Stimulated activated CD8-positive, alpha-beta memory T cell treated with anti-CD3 and anti-CD28 coated beads, Interleukin-12 subunit alpha, Interleukin-12 subunit beta, amount 100 ng/mL, for 24 hours (primary cell): ENCODE data around the gene IFITM2.
"Not testable (repeated sequence)": the region's sequence is repeated elsewhere in the genome, so short reads cannot be mapped to it uniquely, and the experiment has no call there.

Source experiments
- DNase-seq: peaks from one replicate; pipeline ENCODE4 v3.0.0-alpha.2; 2020; ENCODE audit errors: extremely low read depth

Gene IFITM2

DNA sequence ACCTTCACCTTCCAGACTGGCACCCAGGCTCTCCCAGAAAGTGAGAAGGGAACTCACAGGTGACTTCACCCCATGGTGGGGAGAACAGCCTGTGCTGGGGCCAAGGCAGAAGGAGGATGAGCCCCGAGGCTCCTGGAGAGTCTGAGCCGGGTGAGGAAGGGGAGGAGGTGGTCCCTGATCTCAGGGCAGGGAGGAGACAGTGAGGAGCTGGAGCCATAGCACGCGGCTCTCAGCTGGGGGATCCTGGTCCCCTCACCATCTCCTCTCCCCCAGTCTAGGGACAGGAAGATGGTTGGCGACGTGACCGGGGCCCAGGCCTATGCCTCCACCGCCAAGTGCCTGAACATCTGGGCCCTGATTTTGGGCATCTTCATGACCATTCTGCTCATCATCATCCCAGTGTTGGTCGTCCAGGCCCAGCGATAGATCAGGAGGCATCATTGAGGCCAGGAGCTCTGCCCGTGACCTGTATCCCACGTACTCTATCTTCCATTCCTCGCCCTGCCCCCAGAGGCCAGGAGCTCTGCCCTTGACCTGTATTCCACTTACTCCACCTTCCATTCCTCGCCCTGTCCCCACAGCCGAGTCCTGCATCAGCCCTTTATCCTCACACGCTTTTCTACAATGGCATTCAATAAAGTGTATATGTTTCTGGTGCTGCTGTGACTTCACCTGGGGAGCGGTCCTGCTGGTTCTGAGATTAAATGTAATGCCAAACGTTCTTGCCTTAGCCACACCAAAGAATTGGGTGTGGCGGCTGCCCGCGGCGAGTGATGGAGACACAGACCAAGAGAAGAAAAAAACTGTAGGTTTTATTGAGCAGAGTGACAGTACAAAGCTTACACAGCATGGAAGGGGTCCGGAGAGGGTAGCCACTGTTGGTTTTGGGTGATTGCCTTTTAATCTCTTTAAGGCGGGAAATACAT lies 1.4 kb downstream of the IFITM2 start:
- DNase-seq = not testable (repeated sequence)

GRCh38 chr11:309979-310572 lies 2.5 kb downstream of the IFITM2 start:
- DNase-seq = not testable (repeated sequence)

DNA sequence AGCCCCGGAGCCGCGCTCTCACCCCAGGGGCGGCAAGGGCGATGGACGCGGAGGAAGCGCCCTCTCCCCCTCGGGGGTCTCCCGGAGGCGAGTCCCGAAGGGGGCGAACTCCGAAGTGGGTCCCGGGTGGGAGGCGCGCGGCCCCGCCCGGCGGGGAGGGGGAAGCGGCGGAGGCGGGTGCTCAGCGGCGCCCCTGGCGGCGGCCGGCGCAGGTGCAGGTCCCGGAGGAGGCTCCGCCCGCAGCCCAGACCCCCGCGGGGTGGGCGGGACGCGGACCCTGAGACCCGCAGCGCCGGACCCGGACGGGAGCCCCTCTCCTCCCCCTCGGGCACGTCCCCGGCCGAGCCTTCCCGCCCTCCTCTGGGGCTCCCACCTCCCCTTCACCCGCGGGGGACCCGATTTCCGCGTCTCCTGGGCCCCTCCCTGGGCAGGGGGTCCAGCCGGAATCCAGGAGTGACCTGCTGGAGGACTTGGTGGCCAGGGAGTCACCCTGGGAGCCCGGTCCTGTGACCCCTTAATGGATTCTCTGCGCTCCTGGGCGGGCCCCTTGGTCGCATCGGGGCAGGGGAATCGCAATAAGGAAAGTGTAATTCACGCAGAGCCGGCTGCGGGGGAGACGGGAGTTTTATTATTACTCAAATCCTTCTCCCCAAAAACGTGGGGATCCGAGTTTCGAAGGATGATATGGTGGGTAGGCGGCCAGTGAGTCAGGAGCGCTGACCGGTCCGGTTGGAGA lies 3.6 kb downstream of the IFITM2 start:
- not testable (repeated sequence) for DNase-seq

DNA sequence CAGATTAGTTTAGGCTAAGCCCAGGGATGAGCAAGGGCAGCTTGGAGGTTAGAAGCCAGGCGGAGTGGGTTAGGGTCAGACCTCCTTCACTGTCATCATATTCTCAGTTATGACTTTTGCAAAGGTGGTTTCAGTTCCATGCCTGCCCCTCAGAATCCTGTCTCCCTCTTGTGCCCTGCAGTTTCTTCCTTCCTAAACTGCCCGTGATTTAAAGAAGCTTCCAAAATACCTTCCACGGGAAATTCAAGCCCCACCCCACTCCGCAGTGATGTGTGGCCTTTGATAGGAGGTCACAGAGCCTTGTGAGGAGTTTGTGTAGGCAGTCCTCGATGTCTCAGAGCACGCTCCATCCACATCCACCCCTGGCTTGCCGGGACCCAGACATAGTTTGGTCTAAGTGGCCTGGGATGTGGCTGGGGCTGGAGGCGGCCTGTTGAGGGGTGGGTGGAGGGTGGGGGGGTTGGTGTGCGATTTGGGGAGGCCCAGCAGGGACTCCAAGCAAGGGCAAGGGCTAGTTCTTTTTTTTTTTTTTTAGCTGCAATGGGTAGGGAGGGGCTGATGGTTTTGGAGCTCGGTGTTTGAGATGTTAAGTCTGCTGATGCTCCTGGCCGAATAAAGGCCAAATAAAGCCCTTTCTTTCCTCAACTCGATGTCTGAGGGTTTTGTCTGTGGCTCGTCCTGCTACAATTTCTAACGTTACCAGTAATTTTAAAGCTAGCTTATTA lies 4.6 kb downstream of the IFITM2 start:
- no peak for DNase-seq

DNA sequence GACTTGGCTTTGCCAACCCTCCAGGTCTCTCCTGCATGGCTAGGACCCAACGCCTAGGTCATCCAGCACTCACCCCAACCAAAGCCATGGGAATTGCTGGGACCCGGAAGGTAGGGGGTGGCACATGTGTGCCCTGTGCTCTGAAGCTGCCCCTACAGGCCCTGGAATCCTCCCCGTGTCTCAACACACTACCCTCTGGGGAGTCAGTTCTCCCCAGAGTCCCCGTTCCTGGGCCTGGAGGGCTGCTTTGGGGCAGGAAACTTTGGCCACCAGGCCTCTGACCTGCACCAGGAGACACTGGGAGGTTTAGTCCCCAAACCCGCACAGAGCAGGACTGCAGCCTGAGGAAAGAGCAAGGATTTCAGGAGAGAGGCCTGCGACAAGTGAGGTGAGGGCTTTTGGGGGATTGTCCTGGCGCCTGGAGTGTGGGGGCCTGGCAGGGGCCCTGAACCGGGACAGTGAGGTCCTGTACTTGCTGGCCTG lies 5.7 kb downstream of the IFITM2 start:
- DNase-seq = no peak

DNA sequence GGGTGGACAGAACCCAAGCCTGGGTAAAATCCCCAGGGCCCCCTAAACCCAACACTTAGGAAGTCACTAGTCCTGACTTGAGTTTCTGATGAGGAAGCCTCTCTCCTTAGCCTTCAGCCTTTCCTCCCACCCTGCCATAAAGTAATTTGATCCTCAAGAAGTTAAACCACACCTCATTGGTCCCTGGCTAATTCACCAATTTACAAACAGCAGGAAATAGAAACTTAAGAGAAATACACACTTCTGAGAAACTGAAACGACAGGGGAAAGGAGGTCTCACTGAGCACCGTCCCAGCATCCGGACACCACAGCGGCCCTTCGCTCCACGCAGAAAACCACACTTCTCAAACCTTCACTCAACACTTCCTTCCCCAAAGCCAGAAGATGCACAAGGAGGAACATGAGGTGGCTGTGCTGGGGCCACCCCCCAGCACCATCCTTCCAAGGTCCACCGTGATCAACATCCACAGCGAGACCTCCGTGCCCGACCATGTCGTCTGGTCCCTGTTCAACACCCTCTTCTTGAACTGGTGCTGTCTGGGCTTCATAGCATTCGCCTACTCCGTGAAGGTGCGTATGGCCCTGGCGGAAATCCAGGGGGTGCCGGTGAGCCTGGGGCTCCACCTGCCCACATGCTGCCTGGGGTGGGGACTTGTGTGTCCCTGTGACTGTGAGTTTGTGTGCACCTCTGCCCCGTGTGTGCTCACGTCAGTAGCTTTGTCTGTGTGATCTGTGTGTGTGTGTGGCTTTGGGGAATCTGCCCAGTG lies 6.4 kb downstream of the IFITM2 start, which contains the start of gene IFITM1:
Gene IFITM1 (plus strand): TSS at position 254 of the 767 bp plus-strand sequence. CDS start 131 bp downstream, at position 385.
- DNase-seq = no peak

GRCh38 chr11:314554-314875 lies 6.9 kb downstream of the IFITM2 start:
- DNase-seq = not testable (repeated sequence)

- DNase-seq = no peak
Observed at GRCh38 chr11:315051-315481, 7.5 kb downstream of the IFITM2 start.

DNA sequence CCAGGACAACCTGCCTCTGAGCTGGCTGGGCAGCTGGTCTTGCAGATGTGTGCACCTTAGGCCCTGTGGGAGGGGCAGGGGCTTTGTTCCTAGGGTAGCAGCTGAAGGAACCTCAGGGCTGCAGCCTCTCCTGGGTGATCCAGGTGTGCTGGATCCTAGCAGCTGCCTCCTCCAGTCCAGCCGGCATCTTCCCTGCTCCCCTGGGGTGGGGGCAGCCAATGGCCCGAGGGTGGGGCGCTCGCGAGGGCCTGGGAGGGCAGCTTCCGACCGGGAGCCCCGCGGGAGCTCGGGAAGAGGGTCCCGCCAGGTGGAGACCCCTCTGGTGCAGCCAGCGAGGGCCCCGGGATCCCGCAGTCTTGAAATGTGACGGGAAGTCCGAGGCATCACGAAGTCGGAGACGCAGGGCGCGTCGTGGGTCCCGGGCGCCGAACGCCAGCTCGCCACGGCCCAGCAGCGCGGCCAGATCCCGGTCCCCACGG lies 7.9 kb downstream of the IFITM2 start:
- no peak for DNase-seq

GRCh38 chr11:316031-316701 lies 8.6 kb downstream of the IFITM2 start:
- no peak for DNase-seq

DNA sequence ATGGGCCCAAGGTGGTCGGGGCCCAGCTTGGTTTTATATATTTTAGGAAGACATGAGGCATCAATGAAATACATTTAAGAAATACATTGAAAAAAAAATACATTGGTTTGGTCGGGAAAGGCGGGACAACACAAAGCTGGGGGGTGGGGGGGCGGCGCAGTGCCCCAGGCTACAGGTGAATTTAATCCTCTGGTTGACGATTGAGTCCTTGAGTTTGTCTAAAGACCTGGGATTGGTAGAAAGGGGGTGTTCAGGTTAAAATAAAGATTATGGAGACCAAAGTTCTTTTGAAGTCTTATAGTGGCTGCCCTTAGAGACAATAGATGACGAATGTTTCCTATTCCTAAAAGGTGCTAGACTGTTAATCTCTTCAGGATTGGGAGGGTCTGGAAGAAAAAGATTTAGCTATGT lies 9.3 kb downstream of the IFITM2 start:
- no peak for DNase-seq

- not testable (repeated sequence) for DNase-seq
Observed at GRCh38 chr11:317668-318404, 10.2 kb downstream of the IFITM2 start.

DNA sequence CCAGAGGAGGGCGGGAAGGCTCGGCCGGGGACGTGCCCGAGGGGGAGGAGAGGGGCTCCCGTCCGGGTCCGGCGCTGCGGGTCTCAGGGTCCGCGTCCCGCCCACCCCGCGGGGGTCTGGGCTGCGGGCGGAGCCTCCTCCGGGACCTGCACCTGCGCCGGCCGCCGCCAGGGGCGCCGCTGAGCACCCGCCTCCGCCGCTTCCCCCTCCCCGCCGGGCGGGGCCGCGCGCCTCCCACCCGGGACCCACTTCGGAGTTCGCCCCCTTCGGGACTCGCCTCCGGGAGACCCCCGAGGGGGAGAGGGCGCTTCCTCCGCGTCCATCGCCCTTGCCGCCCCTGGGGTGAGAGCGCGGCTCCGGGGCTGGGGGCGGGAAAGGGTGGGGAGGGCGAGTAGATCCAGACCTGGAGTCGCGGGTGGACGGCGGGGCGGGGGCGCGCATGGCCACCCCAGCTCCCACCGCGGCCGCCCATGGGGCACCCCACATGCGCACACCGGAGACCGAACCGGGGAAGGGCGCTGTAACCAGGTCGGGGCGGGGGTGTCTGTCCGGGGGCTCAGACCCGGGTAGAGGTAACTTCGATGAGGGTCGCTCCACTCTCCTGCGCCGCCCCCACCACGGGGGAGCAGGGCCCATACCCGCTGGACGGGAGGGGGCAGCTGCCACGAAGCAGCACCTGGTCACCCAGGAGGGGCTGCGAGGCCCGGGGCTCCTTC lies 10.9 kb downstream of the IFITM2 start:
- not testable (repeated sequence) for DNase-seq

GRCh38 chr11:319121-319887 lies 11.7 kb downstream of the IFITM2 start:
- DNase-seq = not testable (repeated sequence)

- DNase-seq = not testable (repeated sequence)
Observed at GRCh38 chr11:319888-320273, 12.3 kb downstream of the IFITM2 start.

GRCh38 chr11:324156-324555 lies 16.5 kb downstream of the IFITM2 start:
- DNase-seq = no peak

GRCh38 chr11:324593-325517 lies 17.2 kb downstream of the IFITM2 start:
- not testable (repeated sequence) for DNase-seq
